ENCODE measurements around the gene AUTS2. TPM values are rescaled to one million over a fixed set of nuclear protein-coding genes. Genes with fewer than 3 reads are reported as not detected.

AUTS2 gene
- total RNA-seq, 1 donor from 2014 or later, result 56.0 TPM

- Histone ChIP-seq H3K9me3 (no peaks in the 10 kb centered on the region), H3K4me1 (no peaks in the 10 kb centered on the region), H3K27me3 (no peaks in the 10 kb centered on the region), H3K36me3 (no peaks in the 10 kb centered on the region), H3K4me3 (no peak overlapping the region), H3K27ac (no peak overlapping the region)
- ATAC-seq (no peak), DNase-seq (no peak)
- intact Hi-C loops (cut with DNase I), result no loop called here
- no peak for TF ChIP-seq CTCF (IDR thresholded peaks at IDR 0.05)
These were observed 705.0 kb downstream of the AUTS2 start for GRCh38 chr7:70303309-70303708.

GRCh38 chr7:70303780-70304179 is 705.5 kb downstream of the AUTS2 start:
- intact Hi-C loops (cut with DNase I), result no loop called here
- ATAC-seq (no peak), DNase-seq (no peak)
- H3K9me3 ChIP-seq, result no peaks in the 10 kb centered on the region
- H3K4me3 ChIP-seq, result no peak overlapping the region
- no peaks in the 10 kb centered on the region for H3K36me3 ChIP-seq
- H3K27ac ChIP-seq, result no peak overlapping the region
- TF ChIP-seq CTCF (IDR thresholded peaks at IDR 0.05), result no peak
- H3K4me1 ChIP-seq, result no peaks in the 10 kb centered on the region
- no peaks in the 10 kb centered on the region for H3K27me3 ChIP-seq

GRCh38 chr7:70306173-70306572 is 707.9 kb downstream of the AUTS2 start:
- no peak for TF ChIP-seq CTCF (IDR thresholded peaks at IDR 0.05)
- no peak for DNase-seq
- intact Hi-C loops (cut with DNase I), result no loop called here
- H3K9me3 ChIP-seq, result no peaks in the 10 kb centered on the region
- no peak for ATAC-seq
- no peaks in the 10 kb centered on the region for H3K27me3 ChIP-seq
- H3K27ac ChIP-seq, result no peak overlapping the region
- no peak overlapping the region for H3K4me3 ChIP-seq
- no peaks in the 10 kb centered on the region for H3K4me1 ChIP-seq
- H3K36me3 ChIP-seq, result no peaks in the 10 kb centered on the region

GRCh38 chr7:70307544-70308106 is 709.4 kb downstream of the AUTS2 start:
- DNase-seq (no peak), ATAC-seq (no peak)
- Histone ChIP-seq H3K36me3 (no peaks in the 10 kb centered on the region), H3K4me1 (no peaks in the 10 kb centered on the region), H3K27me3 (no peaks in the 10 kb centered on the region), H3K4me3 (no peak overlapping the region), H3K9me3 (no peaks in the 10 kb centered on the region), H3K27ac (no peak overlapping the region)
- TF ChIP-seq CTCF (IDR thresholded peaks at IDR 0.05), result no peak
- intact Hi-C loops (cut with DNase I), result no loop called here

GRCh38 chr7:70312336-70312735 is 714.1 kb downstream of the AUTS2 start:
- TF ChIP-seq CTCF (IDR thresholded peaks at IDR 0.05), result no peak
- ATAC-seq (no peak), DNase-seq (no peak)
- Histone ChIP-seq H3K27ac (no peak overlapping the region), H3K27me3 (no peaks in the 10 kb centered on the region), H3K9me3 (no peaks in the 10 kb centered on the region), H3K4me3 (no peak overlapping the region), H3K36me3 (no peaks in the 10 kb centered on the region), H3K4me1 (peaks cover 5% of the 10 kb centered on the region)
- intact Hi-C loops (cut with DNase I), result no loop called here

GRCh38 chr7:70313271-70313670 is 715.0 kb downstream of the AUTS2 start:
- no peaks in the 10 kb centered on the region for H3K9me3 ChIP-seq
- TF ChIP-seq CTCF (IDR thresholded peaks at IDR 0.05), result no peak
- ATAC-seq (no peak), DNase-seq (no peak)
- no peak overlapping the region for H3K4me3 ChIP-seq
- H3K27me3 ChIP-seq, result no peaks in the 10 kb centered on the region
- H3K4me1 ChIP-seq, result peaks cover 10% of the 10 kb centered on the region
- no peaks in the 10 kb centered on the region for H3K36me3 ChIP-seq
- no peak overlapping the region for H3K27ac ChIP-seq
- intact Hi-C loops (cut with DNase I), result no loop called here
